DOHH2 (cell line): Measurements from ENCODE around the gene SNX33.

Experiments used
- H3F3A ChIP-seq: fragments of 200-600 bp; sonication (generic), shearing (Covaris generic); 2 replicates; pipeline ENCODE4 v1.6.0; 2016; ENCODE audit warnings: antibody characterized with exemption, mild to moderate bottlenecking; ENCODE audit not compliant: control insufficient read depth, insufficient read depth
- H3K27ac ChIP-seq: fragments of 200-600 bp; sonication (generic); 2 replicates; pipeline ENCODE4 v1.5.1; 2014; ENCODE audit warnings: low read depth, mild to moderate bottlenecking, low read length, moderate library complexity
- H3K27me3 ChIP-seq: fragments of 200-600 bp; sonication (generic); 2 replicates; pipeline ENCODE4 v1.6.1; 2014; ENCODE audit warnings: mild to moderate bottlenecking, low read length, mixed read lengths; ENCODE audit not compliant: control insufficient read depth
- H3K36me3 ChIP-seq: fragments of 200-600 bp; sonication (generic); 2 replicates; pipeline ENCODE4 v1.6.1; 2014; ENCODE audit warnings: mild to moderate bottlenecking, low read length, moderate library complexity, mixed read lengths; ENCODE audit not compliant: control insufficient read depth
- H3K4me1 ChIP-seq: fragments of 200-600 bp; sonication (generic); 2 replicates; pipeline ENCODE4 v1.6.1; 2014; ENCODE audit warnings: mild to moderate bottlenecking, low read length, mixed read lengths; ENCODE audit not compliant: control insufficient read depth
- H3K4me2 ChIP-seq: fragments of 200-600 bp; sonication (generic); 2 replicates; pipeline ENCODE4 v1.6.0; 2014; ENCODE audit warnings: mild to moderate bottlenecking, low read length, moderate library complexity
- H3K4me3 ChIP-seq: fragments of 200-600 bp; sonication (generic); 2 replicates; pipeline ENCODE4 v1.5.1; 2014; ENCODE audit warnings: mild to moderate bottlenecking, low read length, mixed read lengths
- H3K79me2 ChIP-seq: fragments of 200-600 bp; sonication (generic); 2 replicates; pipeline ENCODE4 v1.6.1; 2014; ENCODE audit warnings: mild to moderate bottlenecking, low read length, mixed read lengths; ENCODE audit not compliant: control insufficient read depth
- H3K9me2 ChIP-seq: fragments of 200-600 bp; sonication (generic); replicated peaks from 2 replicates; pipeline ENCODE4 v1.6.1; 2014; ENCODE audit warnings: mild to moderate bottlenecking, low read length, mixed read lengths; ENCODE audit not compliant: control insufficient read depth
- H3K9me3 ChIP-seq: fragments of 200-600 bp; sonication (generic); 2 replicates; pipeline ENCODE4 v1.6.1; 2014; ENCODE audit warnings: antibody characterized with exemption, low read length, mixed read lengths; ENCODE audit not compliant: control insufficient read depth, insufficient read depth
- H4K20me1 ChIP-seq: fragments of 200-600 bp; sonication (generic); 2 replicates; pipeline ENCODE4 v1.6.0; 2014; ENCODE audit warnings: low read depth, mild to moderate bottlenecking, antibody characterized with exemption, low read length, moderate library complexity; ENCODE audit not compliant: control insufficient read depth, insufficient read depth
- EZH2phosphoT487 ChIP-seq: fragments of 200-600 bp; sonication (generic); IDR thresholded peaks from 2 replicates; pipeline ENCODE4 v1.6.1; 2017; ENCODE audit warnings: borderline replicate concordance, mild to moderate bottlenecking, antibody characterized with exemption, low read length, moderate library complexity, mixed read lengths
- TF ChIP-seq, protein P1 (sequence below): fragments of 200-600 bp; sonication (generic); IDR thresholded peaks from one replicate; pipeline ENCODE4 v1.5.1; 2014; ENCODE audit warnings: antibody characterized with exemption, mild to moderate bottlenecking, low read depth, low read length; ENCODE audit not compliant: poor library complexity, severe bottlenecking

Gene SNX33

DNA sequence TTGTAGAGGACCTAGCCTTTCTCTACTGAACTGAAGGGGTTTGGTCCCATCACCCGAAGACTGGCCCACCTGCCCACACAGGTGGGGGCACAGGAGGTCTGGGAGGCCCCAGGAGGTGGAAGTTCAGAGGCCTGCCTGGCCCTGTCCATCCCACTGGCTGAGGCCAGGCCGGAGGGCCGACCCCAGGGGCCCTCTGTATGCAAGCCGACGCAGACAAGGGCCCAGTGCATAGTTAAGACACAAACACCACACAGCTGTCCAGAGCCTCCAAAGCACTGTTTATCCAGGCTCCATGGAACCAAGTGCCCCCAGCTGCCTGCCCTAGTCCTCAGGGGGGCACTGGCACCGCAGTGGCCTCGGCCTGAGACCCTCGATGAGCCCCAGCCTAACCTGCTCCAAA lies 26.7 kb downstream of the SNX33 start:
- Histone ChIP-seq H3K4me3 (no peak overlapping the region), H3K79me2 (no peaks in the 10 kb centered on the region), H3K9me3 (no peaks in the 10 kb centered on the region), H3K9me2 (no peaks in the 10 kb centered on the region), H3K27me3 (peaks cover 10% of the 10 kb centered on the region; the same call in 1 of the 2 replicates), H3K4me1 (no peaks in the 10 kb centered on the region), H3K36me3 (no peaks in the 10 kb centered on the region), H4K20me1 (no peaks in the 10 kb centered on the region), H3K4me2 (no peak overlapping the region), H3F3A (no peaks in the 10 kb centered on the region), H3K27ac (no peak overlapping the region)
- no peak for TF ChIP-seq EZH2phosphoT487
- TF ChIP-seq, protein P1, sequence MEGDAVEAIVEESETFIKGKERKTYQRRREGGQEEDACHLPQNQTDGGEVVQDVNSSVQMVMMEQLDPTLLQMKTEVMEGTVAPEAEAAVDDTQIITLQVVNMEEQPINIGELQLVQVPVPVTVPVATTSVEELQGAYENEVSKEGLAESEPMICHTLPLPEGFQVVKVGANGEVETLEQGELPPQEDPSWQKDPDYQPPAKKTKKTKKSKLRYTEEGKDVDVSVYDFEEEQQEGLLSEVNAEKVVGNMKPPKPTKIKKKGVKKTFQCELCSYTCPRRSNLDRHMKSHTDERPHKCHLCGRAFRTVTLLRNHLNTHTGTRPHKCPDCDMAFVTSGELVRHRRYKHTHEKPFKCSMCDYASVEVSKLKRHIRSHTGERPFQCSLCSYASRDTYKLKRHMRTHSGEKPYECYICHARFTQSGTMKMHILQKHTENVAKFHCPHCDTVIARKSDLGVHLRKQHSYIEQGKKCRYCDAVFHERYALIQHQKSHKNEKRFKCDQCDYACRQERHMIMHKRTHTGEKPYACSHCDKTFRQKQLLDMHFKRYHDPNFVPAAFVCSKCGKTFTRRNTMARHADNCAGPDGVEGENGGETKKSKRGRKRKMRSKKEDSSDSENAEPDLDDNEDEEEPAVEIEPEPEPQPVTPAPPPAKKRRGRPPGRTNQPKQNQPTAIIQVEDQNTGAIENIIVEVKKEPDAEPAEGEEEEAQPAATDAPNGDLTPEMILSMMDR, result no peak

DNA sequence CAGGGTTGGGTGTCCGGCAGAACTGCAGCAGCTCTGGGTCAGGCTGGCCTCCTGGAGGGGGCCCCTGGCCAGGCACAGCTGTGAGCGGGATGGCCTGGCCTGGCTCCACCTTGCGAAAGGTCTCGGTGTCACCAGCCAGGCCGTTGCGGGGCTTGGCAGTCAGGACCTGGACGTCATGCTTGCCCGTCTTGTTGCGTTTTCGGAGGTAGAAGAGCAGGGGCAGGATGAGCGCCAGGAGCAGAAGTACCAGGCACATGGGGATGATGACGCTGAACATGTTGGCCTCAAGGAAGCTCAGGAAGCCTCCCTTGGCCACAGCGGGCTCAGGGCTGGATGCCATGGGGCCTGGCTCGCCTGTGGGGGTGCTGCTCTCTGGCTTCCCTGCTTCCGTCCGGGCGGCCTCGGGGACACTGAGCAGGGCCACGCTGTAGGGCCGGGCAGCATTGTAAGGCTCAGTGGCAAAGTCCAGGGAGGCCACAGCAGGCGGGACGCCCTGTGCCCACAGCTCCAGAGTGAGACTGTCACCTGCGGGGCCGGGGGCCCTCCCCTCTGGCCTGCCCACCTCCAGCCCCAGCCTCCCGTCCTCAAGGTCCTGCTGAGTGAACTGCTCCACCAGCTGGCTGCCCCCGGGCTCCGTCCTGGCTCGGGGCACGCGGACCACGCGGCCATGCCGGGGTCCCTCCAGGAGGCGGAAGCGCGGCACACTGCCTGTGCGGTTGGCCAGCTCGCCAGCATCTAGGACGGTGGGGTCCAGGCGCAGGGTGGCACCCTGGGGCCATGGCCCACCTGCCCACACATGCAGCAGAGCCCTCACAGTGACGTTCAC lies 28.1 kb downstream of the SNX33 start:
- H3K27ac ChIP-seq, result no peak overlapping the region
- no peak overlapping the region for H3K4me2 ChIP-seq
- no peak overlapping the region for H3K4me3 ChIP-seq
- H3K4me1 ChIP-seq, result no peaks in the 10 kb centered on the region
- H3K9me2 ChIP-seq, result no peaks in the 10 kb centered on the region
- H3K27me3 ChIP-seq, result peaks cover 10% of the 10 kb centered on the region; the same call in 1 of the 2 replicates
- H3K36me3 ChIP-seq, result no peaks in the 10 kb centered on the region
- no peaks in the 10 kb centered on the region for H3K9me3 ChIP-seq
- no peaks in the 10 kb centered on the region for H4K20me1 ChIP-seq
- H3F3A ChIP-seq, result no peaks in the 10 kb centered on the region
- TF ChIP-seq, protein P1, result no peak
- no peak for TF ChIP-seq EZH2phosphoT487
- no peaks in the 10 kb centered on the region for H3K79me2 ChIP-seq

DNA sequence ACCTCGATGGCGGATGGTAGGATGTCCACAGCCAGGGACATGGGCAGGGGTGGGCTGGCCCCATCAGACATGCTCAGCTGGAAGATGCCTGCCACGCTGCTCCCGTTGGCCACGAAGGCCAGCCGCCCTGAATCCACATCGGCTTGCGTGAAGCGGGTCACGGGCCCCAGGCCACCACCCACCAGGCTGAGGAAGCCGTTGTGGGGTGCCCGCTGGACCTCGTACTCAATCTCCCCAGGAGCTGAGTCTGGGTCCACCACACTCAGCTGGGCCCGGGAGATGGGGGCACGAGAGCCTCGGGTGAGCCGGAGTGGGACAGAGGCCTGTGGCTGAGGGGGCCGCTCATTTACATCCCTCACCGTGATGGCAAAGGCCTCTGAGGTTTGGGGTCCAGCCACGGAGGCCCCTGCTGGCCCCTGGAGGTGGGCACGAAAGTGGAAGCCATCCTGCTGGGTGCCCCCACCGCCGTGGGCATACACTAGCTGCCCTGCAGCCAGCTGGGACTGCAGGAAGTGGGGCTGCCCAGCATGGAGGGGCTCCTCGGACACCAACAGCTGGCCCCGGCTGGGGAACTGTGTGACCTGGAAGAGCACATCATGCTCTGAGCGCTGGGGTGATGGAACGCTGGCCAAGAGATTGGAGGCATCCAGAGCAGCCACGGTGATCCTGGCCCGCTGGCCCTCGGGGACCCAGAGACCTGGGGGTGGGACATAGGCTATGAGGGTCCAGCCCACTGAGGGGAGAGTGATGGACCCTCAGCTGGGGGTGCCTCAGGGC lies 29.2 kb downstream of the SNX33 start:
- Histone ChIP-seq H3K4me3 (no peak overlapping the region), H3K9me2 (no peaks in the 10 kb centered on the region), H3K27ac (no peak overlapping the region), H3K27me3 (peaks cover 10% of the 10 kb centered on the region; the same call in 1 of the 2 replicates), H3K4me2 (no peak overlapping the region), H3F3A (no peaks in the 10 kb centered on the region), H3K9me3 (no peaks in the 10 kb centered on the region), H4K20me1 (no peaks in the 10 kb centered on the region), H3K79me2 (no peaks in the 10 kb centered on the region), H3K4me1 (no peaks in the 10 kb centered on the region), H3K36me3 (no peaks in the 10 kb centered on the region)
- TF ChIP-seq, protein P1, result no peak
- no peak for TF ChIP-seq EZH2phosphoT487
